Frontal cortex (tissue), 4 donors: ENCODE data around the gene IL10. TPM values are rescaled to one million over a fixed set of nuclear protein-coding genes. Genes with fewer than 3 reads are reported as not detected.

Source experiments
- DNase-seq, 2 donors: peaks; one replicate each; pipeline ENCODE4 v3.0.0; 2012; ENCODE audit warnings: low spot score in 2 of 2
- FAIRE-seq: peaks from 2 replicates; lab custom pipeline; 2012; peaks lifted over from hg19 to GRCh38; lab: Jason Lieb, UNC
- total RNA-seq: library from RNA; depleted of rRNA; stranded (reverse); fragments of >200 nt; gene quantifications from one replicate; pipeline ENCODE4 v1.2.3, GENCODE V29; 2014
- donor health status: control.
- donor health status: control.
- donor health status: control.

IL10 gene
- total RNA-seq, 1 donor from 2014 or later: 0.41 TPM

DNA sequence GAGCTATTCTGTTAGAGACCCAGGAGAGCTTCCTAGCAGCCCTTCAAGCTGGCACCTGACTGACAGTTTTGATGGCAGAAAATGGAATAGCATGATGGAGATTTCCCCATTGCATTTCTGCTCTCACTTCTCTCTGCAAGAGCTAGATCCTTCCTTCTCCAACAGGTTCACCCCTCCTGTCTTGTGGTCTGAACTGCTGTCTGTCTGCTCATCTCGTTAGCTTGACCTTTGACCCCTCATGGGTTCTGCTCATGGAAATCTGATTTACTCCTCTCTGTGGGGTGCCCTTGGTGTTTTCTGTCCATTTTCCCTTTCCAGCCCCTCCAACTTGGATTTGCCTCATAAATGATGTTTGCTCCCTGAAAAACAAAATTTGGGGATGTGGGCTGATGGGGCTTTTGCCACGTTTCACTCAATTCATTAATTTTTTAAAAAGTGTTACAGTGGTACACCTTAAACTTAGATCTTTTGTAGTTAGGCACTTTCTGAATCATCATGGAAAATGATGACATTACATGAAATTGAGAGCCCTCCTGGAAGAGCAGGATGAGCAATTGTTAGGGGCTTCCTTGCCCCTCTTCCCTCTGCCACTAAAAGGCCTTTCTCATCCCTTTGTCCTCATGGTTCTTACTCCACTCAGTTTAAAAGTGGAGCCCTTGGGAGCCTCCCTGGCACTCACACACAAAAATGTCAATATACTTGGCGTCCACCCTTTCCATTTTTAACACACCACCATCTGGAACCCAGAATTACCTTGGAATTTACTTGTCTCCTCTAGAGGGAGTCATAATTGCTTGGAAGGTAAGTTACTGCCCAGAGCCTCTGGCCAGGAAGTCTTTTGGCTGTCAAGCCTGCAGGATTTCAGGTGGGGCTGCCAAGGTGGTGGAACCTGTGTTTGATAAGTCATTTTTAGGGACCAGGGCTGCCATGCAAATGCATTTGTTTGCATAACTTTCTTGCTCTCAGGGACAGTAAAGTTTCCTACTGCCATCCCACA, 33.6 kb downstream of the IL10 start:
- FAIRE-seq (no peak), DNase-seq (no peak)

DNA sequence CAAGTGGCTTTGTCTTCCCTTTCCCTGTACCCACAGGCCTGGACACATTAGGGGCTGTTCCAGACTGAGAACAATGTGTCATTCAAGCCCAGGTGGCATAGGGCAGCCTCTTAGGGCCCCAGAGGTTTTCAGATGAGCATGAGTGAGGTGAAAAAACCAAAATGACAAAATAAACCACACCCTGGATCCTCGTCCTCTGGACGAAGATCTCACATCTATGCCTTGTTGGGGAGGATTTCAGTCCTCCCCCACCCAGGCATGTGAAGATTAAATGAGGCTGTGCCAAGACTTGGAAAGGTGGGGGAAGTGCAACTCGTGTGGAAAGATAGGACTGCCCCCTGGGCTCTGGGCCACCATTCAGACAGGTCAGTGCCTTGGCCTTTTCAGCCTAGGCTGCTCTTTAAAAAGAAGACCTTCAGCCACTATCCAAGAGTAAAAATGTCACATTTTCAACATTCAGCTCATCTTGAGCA, 34.5 kb downstream of the IL10 start:
- FAIRE-seq: no peak
- DNase-seq: no peak

DNA sequence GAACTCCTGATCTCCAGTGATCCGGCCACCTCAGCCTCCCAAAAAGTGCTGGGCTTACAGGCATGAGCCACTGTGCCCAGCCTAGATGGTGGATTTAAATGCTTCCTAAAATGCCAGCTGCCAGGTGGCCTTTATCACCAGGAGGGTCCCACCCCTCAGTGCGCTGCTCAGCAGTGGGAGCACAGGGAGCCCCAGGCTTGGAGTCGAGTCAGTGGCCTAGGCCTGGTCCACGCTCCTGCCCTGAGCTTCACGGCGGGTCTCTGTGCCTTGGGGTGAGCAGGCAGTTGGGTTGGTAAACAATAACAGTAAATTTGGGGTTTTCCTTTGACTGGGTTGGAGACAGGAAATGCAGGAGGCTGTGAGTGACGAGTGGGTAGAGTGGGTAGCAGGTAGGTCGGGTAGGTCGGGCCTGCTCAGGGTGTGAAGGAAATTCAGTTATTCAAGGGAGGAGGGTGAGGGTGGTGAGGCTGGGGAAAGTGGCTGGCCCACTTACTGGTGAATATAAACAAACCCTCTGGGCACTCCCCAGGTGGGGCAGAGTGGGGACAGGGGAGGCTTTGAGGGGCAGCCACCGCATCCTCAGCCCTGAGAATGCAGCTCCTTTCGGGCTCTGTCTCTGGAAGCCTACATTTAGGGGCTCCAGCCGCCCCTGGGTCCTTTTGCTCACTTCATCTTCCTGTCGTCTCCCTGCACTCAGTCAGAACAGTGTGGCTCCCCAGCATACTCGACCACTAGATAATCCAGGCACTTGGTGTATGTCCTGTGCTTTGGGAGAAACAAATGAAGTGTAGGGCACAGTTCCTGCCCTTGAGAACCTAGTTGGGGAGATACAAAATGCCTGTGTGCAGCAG, 35.2 kb downstream of the IL10 start:
- DNase-seq (no peak), FAIRE-seq (no peak)

DNA sequence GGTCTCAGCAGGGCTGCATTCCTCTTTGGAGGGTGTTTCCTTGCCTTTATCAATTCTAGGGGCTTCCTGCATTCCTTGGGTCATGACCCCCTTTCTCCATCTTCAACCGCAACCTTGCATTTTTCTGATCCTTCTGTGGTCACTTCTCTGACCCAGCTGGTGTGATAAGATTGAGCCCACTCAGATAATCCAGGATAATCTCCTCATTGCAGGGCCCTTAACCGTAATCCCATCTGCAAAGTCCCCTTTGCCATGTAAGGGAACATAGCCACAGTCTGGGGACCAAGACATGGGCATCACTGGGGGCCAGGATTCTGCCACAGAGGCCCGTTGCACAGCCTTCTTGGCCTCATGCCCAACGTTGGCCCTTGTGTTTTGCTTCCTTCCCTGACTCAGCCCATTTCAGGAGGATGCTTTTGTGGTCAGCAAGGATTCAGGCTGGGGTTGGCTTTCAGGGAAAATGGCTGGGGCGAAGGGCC, 36.7 kb downstream of the IL10 start:
- FAIRE-seq (no peak), DNase-seq (no peak)

DNA sequence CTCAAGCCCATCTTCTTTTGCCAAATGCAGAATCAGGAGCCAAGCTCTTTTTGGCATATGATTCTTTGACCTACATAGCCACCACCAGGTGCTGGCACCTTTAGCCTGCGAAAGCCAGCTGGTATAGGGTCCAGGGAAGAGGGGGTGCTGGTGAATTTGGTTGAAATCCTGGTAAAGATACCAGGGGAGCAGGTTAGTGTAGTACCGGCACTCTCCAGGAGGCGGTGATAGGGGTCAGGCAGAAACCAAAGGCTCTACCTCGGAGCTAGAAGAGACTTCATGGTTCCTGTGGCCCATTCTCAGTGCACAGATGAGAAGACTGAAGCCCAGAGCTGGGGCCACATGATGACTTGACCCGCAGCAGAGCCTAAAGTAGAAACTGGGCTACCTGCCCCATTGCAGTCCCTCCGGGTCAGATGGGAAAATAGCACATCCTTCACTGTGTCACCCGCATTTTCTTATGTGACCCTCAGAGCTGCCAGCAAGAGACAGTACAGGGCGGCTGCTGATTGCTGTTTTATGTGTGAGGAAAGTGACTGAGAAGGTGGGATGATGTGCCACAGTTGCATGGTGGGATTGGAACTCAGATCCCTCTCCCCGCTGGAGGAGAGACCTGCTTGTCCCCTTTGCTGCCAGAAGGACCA, 37.7 kb downstream of the IL10 start:
- FAIRE-seq: no peak
- peak in 1 of 2 donors; percentile 58 for DNase-seq

DNA sequence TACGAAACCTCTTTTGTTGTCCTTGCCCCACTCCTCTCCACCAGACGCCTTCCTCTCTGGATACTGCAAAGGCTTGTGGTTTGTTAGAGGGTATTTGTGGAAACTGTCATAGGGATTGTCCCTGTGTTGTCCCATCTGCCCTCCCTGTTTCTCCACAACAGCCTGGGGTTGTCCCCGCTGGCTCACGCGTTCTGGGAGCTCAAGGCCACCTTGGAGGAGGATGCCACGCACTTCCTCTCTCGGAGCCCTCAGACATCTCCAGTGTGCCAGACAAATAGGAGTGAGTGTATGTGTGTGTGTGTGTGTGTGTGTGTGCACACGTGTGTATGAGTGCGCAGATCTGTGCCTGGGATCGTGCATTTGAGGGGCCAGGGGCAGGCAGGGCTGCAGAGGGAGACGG, 39.3 kb downstream of the IL10 start:
- DNase-seq: no peak
- FAIRE-seq: no peak

DNA sequence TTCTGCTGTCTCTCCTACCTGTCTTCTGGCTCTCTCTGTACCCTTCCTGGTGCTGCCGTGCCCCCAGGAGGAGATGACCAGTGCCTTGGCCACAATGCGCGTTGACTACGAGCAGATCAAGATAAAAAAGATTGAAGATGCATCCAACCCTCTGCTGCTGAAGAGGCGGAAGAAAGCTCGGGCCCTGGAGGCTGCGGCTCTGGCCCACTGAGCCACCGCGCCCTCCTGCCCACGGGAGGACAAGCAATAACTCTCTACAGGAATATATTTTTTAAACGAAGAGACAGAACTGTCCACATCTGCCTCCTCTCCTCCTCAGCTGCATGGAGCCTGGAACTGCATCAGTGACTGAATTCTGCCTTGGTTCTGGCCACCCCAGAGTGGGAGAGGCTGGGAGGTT, 39.8 kb downstream of the IL10 start:
- FAIRE-seq: no peak
- no peak for DNase-seq

DNA sequence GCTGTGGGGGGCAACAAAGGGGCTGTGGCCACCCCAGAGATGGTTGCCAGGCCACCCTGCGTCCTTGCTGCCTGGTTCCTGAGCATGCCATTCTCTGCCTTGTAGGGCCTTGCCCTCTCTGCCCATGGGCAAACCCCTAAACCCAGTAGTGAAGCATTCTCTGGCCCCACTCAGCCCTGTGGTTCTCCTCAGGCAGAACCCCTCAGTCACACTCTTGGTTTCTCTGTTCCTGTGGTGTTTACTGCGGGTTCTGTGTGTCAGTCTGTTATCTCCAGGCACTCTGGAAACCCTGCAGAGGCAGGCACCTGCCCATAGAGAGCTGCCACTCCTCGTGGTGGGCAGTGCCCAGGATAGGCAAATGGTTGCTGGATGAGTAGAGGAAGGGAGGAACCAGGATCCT, 42.8 kb downstream of the IL10 start:
- DNase-seq (no peak), FAIRE-seq (no peak)

DNA sequence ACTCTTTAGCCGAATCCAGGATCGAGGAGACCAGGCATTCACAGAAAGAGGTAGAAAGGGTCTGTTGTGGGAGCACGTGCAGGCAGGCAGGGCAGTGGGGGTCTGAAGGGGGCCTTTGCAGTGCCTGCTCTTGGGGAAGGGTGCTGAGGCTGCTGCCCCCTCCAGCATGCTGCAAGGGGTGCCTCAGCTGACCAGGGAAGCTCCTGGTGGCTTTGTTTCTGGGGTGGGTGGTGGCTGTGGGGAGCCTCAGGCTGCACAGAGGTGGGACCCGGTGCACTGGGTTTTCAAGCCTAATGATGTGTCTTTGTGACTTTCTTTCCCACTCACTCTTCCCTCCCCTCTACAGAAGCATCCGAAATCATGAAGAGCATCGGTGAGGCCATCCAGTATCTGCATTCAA, 43.2 kb downstream of the IL10 start:
- DNase-seq (no peak), FAIRE-seq (no peak)

DNA sequence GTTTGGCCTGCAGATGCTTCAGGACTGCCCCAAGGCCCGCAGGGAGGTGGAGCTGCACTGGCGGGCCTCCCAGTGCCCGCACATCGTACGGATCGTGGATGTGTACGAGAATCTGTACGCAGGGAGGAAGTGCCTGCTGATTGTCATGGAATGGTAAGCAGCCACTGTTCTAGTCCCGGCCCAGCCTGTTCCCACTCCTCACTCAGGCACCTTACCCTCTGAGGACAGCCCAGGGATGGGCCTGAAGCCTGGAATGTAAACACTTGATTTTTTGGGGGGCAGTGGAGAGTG, 43.7 kb downstream of the IL10 start:
- FAIRE-seq (no peak), DNase-seq (no peak)

DNA sequence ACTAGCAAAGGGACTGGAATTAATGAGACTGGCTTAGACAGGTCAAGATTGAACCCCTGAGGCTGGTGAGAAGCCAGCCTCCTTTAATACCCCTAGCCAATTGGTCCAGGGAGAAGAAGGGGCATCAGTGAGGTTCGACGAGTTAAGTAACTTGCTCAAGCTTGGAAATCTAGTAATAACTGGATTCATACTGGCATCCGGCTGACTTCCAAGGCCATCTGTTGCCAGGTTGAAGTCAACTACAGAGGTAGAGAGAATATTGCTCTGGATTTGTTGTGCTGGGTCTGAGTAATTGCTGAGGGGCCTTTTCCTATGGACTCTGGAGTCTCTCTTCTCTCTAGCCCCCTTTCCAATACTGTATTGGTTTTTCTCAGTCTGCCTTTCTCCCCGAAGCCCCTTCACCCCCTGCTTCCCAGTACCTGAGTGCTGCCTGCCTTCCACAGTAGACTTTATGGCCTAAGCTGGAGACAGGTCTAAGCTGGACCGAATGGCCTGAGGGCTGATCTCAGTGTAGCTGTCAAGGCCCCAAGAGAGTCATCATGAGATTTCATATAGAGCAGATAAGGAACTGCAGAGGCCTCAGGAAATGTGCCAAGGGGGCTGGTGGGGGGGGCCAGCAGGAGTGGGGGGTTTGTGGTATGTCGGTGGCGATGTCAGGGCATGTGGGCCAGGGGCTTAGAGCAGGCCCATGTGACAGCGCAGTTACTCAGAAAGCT, 44.2 kb downstream of the IL10 start:
- FAIRE-seq (no peak), DNase-seq (no peak)

DNA sequence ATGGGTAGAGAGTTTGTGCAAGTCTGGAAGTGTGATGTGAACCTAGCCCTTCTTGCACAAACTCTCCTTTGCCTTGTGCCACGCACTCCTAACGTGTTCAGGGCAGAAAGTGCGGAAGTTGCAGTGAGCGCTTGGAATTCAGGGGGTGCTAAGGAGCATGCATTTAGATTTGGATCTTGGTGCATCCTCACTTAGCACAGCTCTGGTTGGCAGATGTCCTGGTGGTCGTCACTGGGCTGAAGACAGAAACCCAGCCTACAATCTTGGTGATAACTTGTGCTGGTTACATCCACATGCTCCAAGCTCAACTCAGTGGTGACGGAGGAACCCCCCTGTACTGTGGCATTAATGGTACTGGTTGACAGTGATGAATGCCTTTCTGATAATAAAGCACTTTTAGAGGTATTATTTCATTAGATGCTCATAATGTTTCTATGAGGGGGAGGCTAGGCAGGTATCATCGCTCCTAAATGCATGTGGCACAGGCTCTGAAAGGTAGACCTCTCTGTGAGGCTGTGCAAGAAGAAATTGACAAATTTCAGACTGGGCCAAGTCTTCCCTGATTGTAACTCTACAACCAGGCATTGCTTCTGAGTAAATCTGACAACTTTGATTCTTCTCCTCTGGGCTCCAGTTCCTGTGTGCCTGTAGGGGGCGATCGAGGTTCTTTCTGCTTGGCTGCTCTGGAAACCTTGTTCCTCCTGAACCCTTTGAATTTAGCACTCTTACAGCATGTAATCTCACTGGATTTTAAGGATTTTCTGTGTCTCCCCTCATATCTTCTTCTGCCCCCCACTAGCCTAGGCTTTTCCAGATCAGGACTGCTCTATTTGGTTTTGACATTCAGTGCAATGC, 47.0 kb downstream of the IL10 start:
- DNase-seq (peak in 1 of 2 donors; percentile 36), FAIRE-seq (no peak)

DNA sequence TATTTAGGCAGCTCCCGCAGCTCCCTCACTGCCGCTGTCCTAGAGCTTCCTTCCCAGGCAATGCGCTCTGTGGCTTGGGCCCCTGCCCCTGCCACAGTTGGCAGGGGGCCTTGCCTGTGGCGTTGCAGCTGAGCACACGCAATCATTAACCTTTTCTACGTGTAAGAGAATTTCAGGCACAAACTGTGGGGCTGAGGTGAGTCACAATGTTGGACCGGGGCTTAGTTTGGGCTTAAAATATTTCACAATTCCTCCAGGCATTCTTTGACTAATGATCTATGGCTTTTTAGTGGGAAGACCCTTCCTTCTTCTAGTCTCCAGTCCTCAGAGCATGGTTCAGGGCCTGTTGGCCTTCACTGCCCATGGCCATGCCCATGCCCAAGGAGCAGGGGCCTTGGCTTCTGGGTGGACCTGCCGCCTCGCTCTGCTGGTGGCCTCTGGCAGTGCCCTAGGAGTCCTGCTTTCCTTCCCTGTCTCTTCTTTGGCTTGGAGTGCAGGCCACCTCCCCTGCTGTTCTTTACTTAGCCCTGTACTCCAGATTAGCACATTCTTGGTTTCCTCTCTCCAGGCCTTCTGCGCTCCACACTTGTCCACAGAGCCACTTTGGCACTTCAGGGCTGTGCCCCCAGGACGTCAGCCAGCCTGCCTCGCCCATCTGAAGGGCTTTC, 48.4 kb downstream of the IL10 start:
- FAIRE-seq (no peak), DNase-seq (no peak)

DNA sequence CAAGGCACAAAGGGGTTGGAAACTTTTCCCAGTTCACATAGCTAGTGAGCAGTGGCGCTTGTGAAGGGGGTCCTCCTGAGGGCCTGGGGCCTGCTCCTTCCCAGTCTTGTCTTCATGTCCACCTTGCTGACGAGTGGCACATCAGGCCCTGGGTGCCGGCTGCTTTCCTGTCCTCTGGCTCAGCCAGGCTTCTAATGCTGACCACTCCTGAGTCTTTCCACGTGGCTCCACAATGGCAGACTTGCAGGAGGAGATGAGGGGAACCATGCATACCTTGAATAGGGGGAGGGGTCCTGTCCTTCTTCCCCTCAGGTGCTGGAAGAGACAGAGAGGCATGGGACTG, 48.9 kb downstream of the IL10 start:
- DNase-seq (no peak), FAIRE-seq (no peak)

DNA sequence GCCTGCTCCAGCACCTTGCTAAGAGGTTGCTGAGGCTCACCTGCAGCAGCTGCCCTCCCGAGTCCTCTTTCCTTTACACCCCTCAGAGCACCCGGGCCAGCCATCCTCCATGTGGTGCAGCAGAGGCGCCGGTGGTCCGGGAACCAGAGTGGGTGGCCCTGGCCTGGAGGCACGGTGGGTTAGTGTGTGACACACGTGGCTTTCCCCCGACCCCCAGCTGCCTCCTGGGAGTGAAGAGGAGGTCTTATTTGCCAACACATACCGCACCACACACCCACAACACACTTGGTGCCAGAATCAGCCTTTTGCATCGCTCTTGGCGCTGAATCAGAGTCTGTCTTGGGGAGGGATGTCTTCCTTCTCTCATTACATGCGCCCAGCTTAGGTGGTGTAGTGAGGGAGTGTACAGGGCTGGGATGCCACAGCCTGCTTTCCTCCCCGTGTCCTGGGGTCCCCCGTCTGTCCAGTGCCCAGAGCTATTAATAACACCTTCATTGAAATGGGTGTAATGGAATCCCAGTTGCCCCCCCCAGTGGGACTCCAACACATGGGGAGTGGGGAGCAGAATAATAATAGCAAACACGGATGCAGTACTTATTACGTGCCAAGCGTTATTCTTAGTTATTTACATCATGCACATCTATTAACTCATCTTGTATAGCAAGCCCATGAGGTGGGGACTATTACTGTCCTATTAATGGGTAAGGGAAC, 49.4 kb downstream of the IL10 start:
- no peak for FAIRE-seq
- no peak for DNase-seq

DNA sequence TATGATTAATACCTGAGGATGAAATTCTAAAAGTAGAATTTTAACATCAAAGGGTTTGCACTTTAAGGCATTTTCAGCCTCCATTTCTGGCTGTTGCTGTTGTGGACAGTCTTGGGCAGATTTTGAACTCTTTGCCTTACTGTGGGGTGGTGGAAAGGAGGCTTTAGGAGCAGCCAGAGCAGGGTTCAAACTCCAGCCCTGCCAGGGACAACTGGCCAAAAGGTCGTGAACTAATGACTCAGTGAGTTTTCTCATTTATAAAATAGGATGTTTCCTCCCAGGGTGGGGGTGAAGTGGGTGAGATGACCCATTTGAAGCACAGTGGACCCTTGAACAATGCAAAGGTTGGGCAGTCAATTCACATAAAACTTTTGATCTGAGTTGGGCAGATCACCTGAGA, 50.8 kb downstream of the IL10 start:
- FAIRE-seq: no peak

DNA sequence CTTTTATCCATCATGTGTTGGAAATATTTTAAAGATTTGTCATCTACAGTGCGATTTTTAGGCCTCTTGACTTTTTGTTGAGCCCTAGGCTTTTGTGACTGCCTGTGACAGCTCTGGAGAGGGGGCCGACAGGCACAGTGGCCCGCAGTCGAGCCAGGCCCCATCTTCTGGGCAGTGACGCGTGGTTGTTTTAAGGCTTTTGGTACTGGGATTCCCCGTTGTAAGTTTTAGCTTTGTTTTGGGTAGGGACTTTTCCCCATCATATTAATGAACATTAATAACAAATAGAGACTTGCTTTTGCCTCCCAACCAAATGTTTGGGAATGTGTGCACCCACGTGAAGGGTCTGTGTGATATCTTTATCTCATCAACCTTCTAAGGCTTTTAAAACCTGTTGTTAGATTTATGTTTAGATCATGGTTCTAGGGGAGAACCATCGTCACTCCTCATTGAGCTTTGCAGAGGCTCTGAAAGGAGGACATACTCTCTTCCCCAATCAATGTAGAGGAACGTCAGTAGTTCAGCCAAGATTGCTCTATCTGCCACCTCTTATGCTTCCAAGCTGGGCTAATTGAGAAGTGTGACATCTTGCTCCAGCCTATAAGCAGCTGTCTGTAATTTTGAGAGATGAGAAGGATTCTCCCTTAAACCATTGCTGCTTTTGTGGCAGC, 53.0 kb downstream of the IL10 start:
- no peak for DNase-seq
- FAIRE-seq: no peak

More for the DNA sequence above, 50.8 kb downstream of the IL10 start:
- DNase-seq: no peak
